Measurements from ENCODE around the gene TXNDC11.

Gene TXNDC11

GRCh38 chr16:11649276-11649675, 93.4 kb downstream of the TXNDC11 start:
- DNase-seq = no peak

- no peak for DNase-seq
Observed at GRCh38 chr16:11642765-11643116, 99.9 kb downstream of the TXNDC11 start.

- DNase-seq = no peak
Observed at GRCh38 chr16:11640987-11641817, 101.5 kb downstream of the TXNDC11 start.

GRCh38 chr16:11639925-11640899, 102.4 kb downstream of the TXNDC11 start:
- no peak for DNase-seq

GRCh38 chr16:11639008-11639562, 103.6 kb downstream of the TXNDC11 start:
- DNase-seq = no peak

DNA sequence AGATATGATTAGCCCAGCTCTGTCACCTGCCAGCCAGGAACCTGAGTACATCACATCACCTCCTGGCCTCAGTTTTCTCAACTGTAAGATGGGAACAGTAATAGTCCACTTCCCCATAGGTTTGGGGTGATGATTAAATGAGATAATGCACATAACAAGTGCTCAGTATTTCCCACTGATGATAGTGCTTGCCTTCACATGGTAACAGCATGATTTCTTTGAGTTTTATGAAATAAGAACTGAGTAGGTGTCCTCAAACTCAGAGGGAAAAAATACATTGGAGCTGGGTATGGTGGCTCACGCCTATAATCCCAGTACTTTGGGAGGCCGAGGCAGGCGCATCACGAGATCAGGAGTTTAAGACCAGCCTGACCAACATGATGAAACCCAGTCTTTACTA, 104.5 kb downstream of the TXNDC11 start:
- no peak for DNase-seq

GRCh38 chr16:11637320-11637719, 105.3 kb downstream of the TXNDC11 start:
- no peak for DNase-seq

- no peak for DNase-seq
Observed at GRCh38 chr16:11636172-11636721, 106.4 kb downstream of the TXNDC11 start.

GRCh38 chr16:11635679-11636171, 106.9 kb downstream of the TXNDC11 start:
- DNase-seq = no peak

DNA sequence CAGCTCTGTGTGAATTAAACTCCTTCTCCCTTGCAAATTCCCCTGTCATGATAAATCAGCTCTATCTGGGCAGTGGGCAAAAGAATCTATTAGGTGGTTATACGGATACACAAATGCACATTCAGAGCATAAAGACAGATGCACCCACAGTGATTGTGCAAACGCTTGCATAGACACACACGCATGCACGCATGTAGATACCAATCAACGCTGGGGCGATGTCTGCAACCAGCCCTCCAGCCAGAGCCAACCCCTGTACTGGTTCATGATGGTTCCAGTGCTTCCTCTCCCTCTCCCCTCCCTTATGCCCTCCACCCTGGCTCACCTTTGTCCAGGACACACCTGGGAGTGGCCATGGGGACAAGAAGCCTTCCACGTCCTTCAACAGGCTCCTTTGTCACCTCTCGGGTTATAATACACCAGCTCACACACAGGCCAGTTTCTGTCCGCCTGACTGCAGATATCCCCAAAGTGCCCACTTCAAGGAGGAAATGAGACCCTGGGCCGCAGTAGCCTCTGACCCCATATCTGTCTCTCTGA, 107.5 kb downstream of the TXNDC11 start:
- no peak for DNase-seq

GRCh38 chr16:11634312-11634711, 108.3 kb downstream of the TXNDC11 start:
- DNase-seq = no peak

DNA sequence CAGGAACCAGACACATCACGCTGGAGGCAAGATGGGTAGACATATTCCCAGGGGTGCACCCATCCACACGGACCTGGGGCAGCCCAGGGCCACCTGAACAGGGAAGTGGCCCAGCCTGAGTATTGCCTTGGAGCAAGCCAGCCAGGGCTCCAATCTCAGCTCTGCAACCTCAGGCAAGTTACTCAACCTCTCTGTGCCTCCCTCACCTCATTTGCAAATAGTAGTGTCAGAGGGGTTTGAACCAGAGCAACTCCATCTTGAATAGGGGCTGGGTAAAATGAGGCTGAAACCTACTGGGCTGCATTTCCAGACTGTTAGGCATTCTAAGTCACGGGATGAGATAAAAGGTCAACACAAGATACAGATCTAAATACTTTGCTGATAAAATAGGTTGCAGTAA, 109.5 kb downstream of the TXNDC11 start:
- DNase-seq = no peak

- DNase-seq = no peak
Observed at GRCh38 chr16:11632455-11632939, 110.2 kb downstream of the TXNDC11 start.

DNA sequence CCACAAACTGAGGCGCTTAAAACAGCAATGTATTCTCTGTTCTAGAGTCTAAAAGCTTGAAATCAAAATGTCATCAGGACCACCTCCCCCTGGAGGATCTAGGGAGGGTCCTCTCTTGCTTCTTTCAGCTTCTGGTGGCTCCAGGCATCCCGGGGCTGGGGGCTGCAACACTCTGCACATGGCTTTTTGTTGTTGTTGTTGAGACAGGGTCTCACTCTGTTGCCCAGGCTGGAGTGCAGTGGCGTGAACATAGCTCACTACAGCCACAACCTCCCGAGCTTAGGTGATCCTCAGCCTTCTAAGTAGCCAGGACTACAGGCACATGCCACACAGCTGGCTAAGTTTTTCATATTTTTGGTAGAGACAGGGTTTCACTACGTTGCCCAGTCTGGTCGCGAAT, 111.4 kb downstream of the TXNDC11 start:
- DNase-seq = no peak

DNA sequence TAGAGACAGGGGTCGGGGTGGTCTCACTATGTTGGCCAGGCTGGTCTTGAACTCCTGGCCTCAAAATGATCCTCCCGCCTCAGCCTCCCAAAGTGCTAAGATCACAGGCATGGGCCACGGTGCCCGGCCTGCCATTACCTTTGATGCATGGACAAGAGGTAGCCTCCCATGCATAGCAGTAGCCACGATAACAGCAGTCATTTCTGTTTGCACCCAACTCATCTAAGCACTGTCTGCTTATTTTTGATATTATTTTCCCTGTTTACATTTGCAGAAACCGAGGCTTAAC, 111.9 kb downstream of the TXNDC11 start:
- DNase-seq = no peak

DNA sequence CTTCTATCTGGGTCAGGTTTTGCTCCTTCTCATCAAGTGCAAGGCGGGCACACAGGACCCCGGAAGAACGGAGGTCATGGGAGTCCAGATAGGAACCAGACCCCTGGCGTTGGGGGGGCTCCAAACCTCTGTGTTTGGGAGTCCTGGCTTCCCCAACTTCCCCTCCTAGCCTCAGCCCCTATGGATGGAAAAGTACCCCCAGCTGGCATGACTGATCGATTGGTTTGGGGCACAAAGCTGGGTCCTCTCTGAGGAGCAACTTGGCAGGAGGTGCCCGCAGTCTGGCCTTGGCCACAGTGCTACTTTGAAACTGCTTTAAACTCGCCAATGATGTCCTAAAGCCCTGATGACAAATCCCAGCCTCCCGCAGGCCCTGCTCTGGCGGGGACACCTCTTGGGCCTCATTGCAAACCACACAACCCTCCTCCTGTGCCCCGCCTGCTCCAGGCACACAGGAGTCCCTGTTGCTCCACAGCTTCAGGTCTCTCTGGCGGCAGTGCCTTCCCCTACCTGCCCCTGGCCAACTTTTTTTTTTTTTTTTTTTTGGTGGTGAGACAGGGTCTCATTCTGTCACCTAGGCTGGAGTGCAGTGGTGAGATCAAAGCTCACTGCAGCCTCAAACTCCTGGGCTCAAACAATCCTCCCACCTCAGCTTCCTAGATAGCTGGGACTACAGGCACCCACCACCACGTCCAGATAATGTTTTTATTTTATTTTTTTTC, 112.5 kb downstream of the TXNDC11 start:
- DNase-seq = no peak
